Activated CD8-positive, alpha-beta T cell treated with anti-CD3 and anti-CD28 coated beads, Interleukin-2, amount 10 ng/mL, durations not matched to agents 7 days and 5 days (primary cell): ENCODE data around the gene HOXA6. TPM values are rescaled to one million over a fixed set of nuclear protein-coding genes. Genes with fewer than 3 reads are reported as not detected.
A peak's percentile ranks its signal among the peaks of the same experiment; 100 is the strongest.

Source experiments
- ATAC-seq: fragments of 150-1000 bp; cut with Tn5 transposase; one replicate; pipeline ENCODE4 v1.10.0; 2021; ENCODE audit warnings: moderate library complexity
- CTCF ChIA-PET: fragments of 350-600 bp; sonication (Branson Sonifier 250); formaldehyde crosslinking; loops from one replicate; lab custom pipeline; 2021; ENCODE audit warnings: antibody characterized with exemption; lab: Charles Lee
- POLR2A ChIA-PET: fragments of 350-600 bp; sonication (Branson Sonifier 250); formaldehyde crosslinking; loops from one replicate; lab custom pipeline; 2021; ENCODE audit warnings: antibody characterized with exemption; lab: Charles Lee
- DNase-seq: peaks from one replicate; pipeline ENCODE4 v3.0.0-alpha.2; 2020
- H3K27ac Mint-ChIP-seq: one replicate; pipeline ENCODE4 v1.8.0; 2021; ENCODE audit warnings: mild to moderate bottlenecking, mixed read lengths
- H3K27me3 Mint-ChIP-seq: one replicate; pipeline ENCODE4 v1.8.0; 2021; ENCODE audit warnings: low read depth, mixed read lengths
- H3K36me3 Mint-ChIP-seq: one replicate; pipeline ENCODE4 v1.8.0; 2021; ENCODE audit warnings: low read depth, mixed read lengths
- H3K4me1 Mint-ChIP-seq: one replicate; pipeline ENCODE4 v1.8.0; 2021; ENCODE audit warnings: low read depth, mixed read lengths
- H3K4me3 Mint-ChIP-seq: one replicate; pipeline ENCODE4 v1.8.0; 2021; ENCODE audit warnings: mild to moderate bottlenecking, mixed read lengths
- H3K9me3 Mint-ChIP-seq: one replicate; pipeline ENCODE4 v1.8.0; 2022; ENCODE audit warnings: mixed read lengths; ENCODE audit not compliant: insufficient read depth
- total RNA-seq, 2 experiments: library from RNA; stranded (reverse); gene quantifications; one replicate each; pipeline ENCODE4 v1.2.3, GENCODE V29; 2021

Gene HOXA6
- total RNA-seq, 2 experiments from 2014 or later: not detected

GRCh38 chr7:27156916-27157701, 9.5 kb upstream of the HOXA6 start:
- Mint-ChIP-seq H3K4me1 (peaks cover 25% of the 10 kb centered on the region), H3K4me3 (peak overlapping the region; percentile 45), H3K9me3 (no peaks in the 10 kb centered on the region), H3K36me3 (peaks cover 10% of the 10 kb centered on the region), H3K27me3 (peaks cover 81% of the 10 kb centered on the region), H3K27ac (peak overlapping the region; percentile 76)
- ATAC-seq: no peak
- ChIA-PET POLR2A (no interaction called here), CTCF (interaction anchor here (0.8 to 1.7 kb wide), 2 partner anchors 23 to 85 kb away, joined by 3 to 4 read pairs; partner anchors contain the start of gene EVX1)
- no peak for DNase-seq

GRCh38 chr7:27156508-27156898, 8.9 kb upstream of the HOXA6 start, which contains the start of gene HOXA7:
HOXA7 (minus strand) TSS chr7:27156675; CDS start chr7:27156545, 130 bp downstream.
- ATAC-seq: no peak
- Mint-ChIP-seq H3K36me3 (peaks cover 10% of the 10 kb centered on the region), H3K27ac (peak within 1 kb of the TSS; percentile 76), H3K27me3 (peaks cover 86% of the 10 kb centered on the region), H3K4me1 (peaks cover 31% of the 10 kb centered on the region), H3K9me3 (no peaks in the 10 kb centered on the region), H3K4me3 (peak within 1 kb of the TSS; percentile 49)
- CTCF ChIA-PET: interaction anchor here (1.7 kb wide), 1 partner anchor 86 kb away, joined by 4 read pairs; the partner anchor contains the start of gene EVX1
- POLR2A ChIA-PET: no interaction called here
- no peak for DNase-seq

- Mint-ChIP-seq H3K27me3 (peaks cover 89% of the 10 kb centered on the region), H3K36me3 (peaks cover 10% of the 10 kb centered on the region), H3K4me1 (peaks cover 35% of the 10 kb centered on the region), H3K27ac (peak overlapping the region; percentile 69), H3K4me3 (peak overlapping the region; percentile 49), H3K9me3 (no peaks in the 10 kb centered on the region)
- ChIA-PET POLR2A (interaction anchor here (0.6 kb wide), 1 partner anchor 587 kb away, joined by 3 read pairs; no protein-coding TSS in a partner anchor), CTCF (no interaction called here)
- DNase-seq (no peak), ATAC-seq (no peak)
These were observed 8.4 kb upstream of the HOXA6 start for GRCh38 chr7:27155816-27156507.

- Mint-ChIP-seq H3K27me3 (peaks cover 92% of the 10 kb centered on the region), H3K9me3 (no peaks in the 10 kb centered on the region), H3K4me1 (peaks cover 42% of the 10 kb centered on the region), H3K27ac (peak overlapping the region; percentile 69), H3K36me3 (peaks cover 10% of the 10 kb centered on the region), H3K4me3 (peak overlapping the region; percentile 49)
- ChIA-PET CTCF (interaction anchor here (0.9 kb wide), 1 partner anchor 41 kb away, joined by 3 read pairs; no protein-coding TSS in a partner anchor), POLR2A (interaction anchor here (0.6 kb wide), 1 partner anchor 588 kb away, joined by 3 read pairs; no protein-coding TSS in a partner anchor)
- no peak for DNase-seq
- ATAC-seq: no peak
These were observed 7.6 kb upstream of the HOXA6 start for GRCh38 chr7:27154901-27155815.

- CTCF ChIA-PET: interaction anchor here (0.9 kb wide), 1 partner anchor 41 kb away, joined by 3 read pairs; no protein-coding TSS in a partner anchor
- peaks cover 10% of the 10 kb centered on the region for H3K36me3 Mint-ChIP-seq
- POLR2A ChIA-PET: no interaction called here
These were observed 6.8 kb upstream of the HOXA6 start for GRCh38 chr7:27154369-27154768.

GRCh38 chr7:27153526-27153925, 6.0 kb upstream of the HOXA6 start:
- ChIA-PET POLR2A (no interaction called here), CTCF (no interaction called here)
- DNase-seq (no peak), ATAC-seq (no peak)
- Mint-ChIP-seq H3K27me3 (peaks cover 89% of the 10 kb centered on the region), H3K36me3 (peaks cover 8% of the 10 kb centered on the region), H3K4me3 (no peak overlapping the region), H3K27ac (peak overlapping the region; percentile 18), H3K4me1 (peaks cover 41% of the 10 kb centered on the region), H3K9me3 (no peaks in the 10 kb centered on the region)

More at GRCh38 chr7:27154369-27154768, 6.8 kb upstream of the HOXA6 start:
- H3K27me3 Mint-ChIP-seq: peaks cover 90% of the 10 kb centered on the region
- H3K27ac Mint-ChIP-seq: peak overlapping the region; percentile 44
- ATAC-seq (no peak), DNase-seq (no peak)
- H3K4me3 Mint-ChIP-seq: no peak overlapping the region
- peaks cover 40% of the 10 kb centered on the region for H3K4me1 Mint-ChIP-seq
- no peaks in the 10 kb centered on the region for H3K9me3 Mint-ChIP-seq

- Mint-ChIP-seq H3K4me1 (peaks cover 44% of the 10 kb centered on the region), H3K4me3 (no peak overlapping the region), H3K27ac (no peak overlapping the region), H3K36me3 (peaks cover 6% of the 10 kb centered on the region), H3K9me3 (no peaks in the 10 kb centered on the region), H3K27me3 (peaks cover 89% of the 10 kb centered on the region)
- ATAC-seq (no peak), DNase-seq (no peak)
- CTCF ChIA-PET: interaction anchor here (1.1 kb wide), 1 partner anchor 9 kb away, joined by 4 read pairs; no protein-coding TSS in a partner anchor
- POLR2A ChIA-PET: no interaction called here
These were observed 5.4 kb upstream of the HOXA6 start for GRCh38 chr7:27152816-27153442.

GRCh38 chr7:27151931-27152815, 4.6 kb upstream of the HOXA6 start, which contains the start of gene HOXA3:
HOXA3 (minus strand) TSS chr7:27152583; CDS start chr7:27110640, 41,943 bp downstream.
- DNase-seq (no peak), ATAC-seq (no peak)
- ChIA-PET POLR2A (no interaction called here), CTCF (interaction anchor here (1.1 to 1.7 kb wide), 2 partner anchors 9 to 21 kb away, joined by 4 to 6 read pairs; partner anchors contain the start of gene HOXA4)
- Mint-ChIP-seq H3K9me3 (no peaks in the 10 kb centered on the region), H3K27me3 (peaks cover 88% of the 10 kb centered on the region), H3K4me3 (peak within 1 kb of the TSS; percentile 56), H3K4me1 (peaks cover 44% of the 10 kb centered on the region), H3K27ac (no peak within 1 kb of the TSS), H3K36me3 (peaks cover 6% of the 10 kb centered on the region)

- Mint-ChIP-seq H3K4me1 (peaks cover 41% of the 10 kb centered on the region), H3K27me3 (peaks cover 90% of the 10 kb centered on the region), H3K36me3 (peaks cover 6% of the 10 kb centered on the region), H3K4me3 (peak overlapping the region; percentile 56), H3K27ac (no peak overlapping the region), H3K9me3 (no peaks in the 10 kb centered on the region)
- POLR2A ChIA-PET: no interaction called here
- peak; percentile 7 for ATAC-seq
- CTCF ChIA-PET: interaction anchor here (0.7 to 2.5 kb wide), 11 partner anchors 10 to 469 kb away, joined by 3 to 13 read pairs (median 4); partner anchors contain the start of gene HOXA4
- DNase-seq: no peak
These were observed 3.9 kb upstream of the HOXA6 start for GRCh38 chr7:27151341-27151930.
